Transverse colon (tissue), 4 donors: ENCODE measurements around the gene ADCY1. TPM values are rescaled to one million over a fixed set of nuclear protein-coding genes. Genes with fewer than 3 reads are reported as not detected.

Source experiments
- DNase-seq: peaks from one replicate; pipeline ENCODE4 v3.0.0-alpha.2; 2019
- H3K27ac ChIP-seq, 4 donors: fragments of 200-600 bp; sonication (generic); 2 replicates each; pipeline ENCODE4 v1.5.1; 2016 to 2018; ENCODE audit warnings: inconsistent platforms in 4 of 4
- H3K27me3 ChIP-seq: fragments of 200-600 bp; sonication (generic); 2 replicates; pipeline ENCODE4 v1.5.1; 2017; ENCODE audit warnings: inconsistent platforms
- H3K36me3 ChIP-seq, 4 donors: fragments of 200-600 bp; sonication (generic); 2 replicates each; pipeline ENCODE4 v1.5.1; 2017 to 2019; ENCODE audit warnings: inconsistent platforms in 4 of 4
- H3K4me1 ChIP-seq, 4 donors: fragments of 200-600 bp; sonication (generic); 2 replicates each; pipeline ENCODE4 v1.5.1; 2017 to 2020; ENCODE audit warnings: inconsistent platforms in 4 of 4
- H3K4me3 ChIP-seq, 4 donors: fragments of 200-600 bp; sonication (generic); 1 replicate in 1 of 4; 2 replicates in 3 of 4; pipeline versions ENCODE4 v1.5.1 to v1.6.1; 2017 to 2019; ENCODE audit warnings: inconsistent platforms in 4 of 4
- H3K9me3 ChIP-seq, 2 donors: fragments of 200-600 bp; sonication (generic); 2 replicates each; pipeline ENCODE4 v1.5.1; 2017 to 2019; ENCODE audit warnings: inconsistent platforms in 2 of 2
- CTCF ChIP-seq, 5 experiments: fragments of 200-600 bp in 3 of 5; fragments of 450-650 bp in 2 of 5; sonication (generic) in 3 of 5; IDR thresholded peaks; 1 replicate in 2 of 5; 2 replicates in 3 of 5; pipeline ENCODE4 v1.5.1; 2016 to 2017; ENCODE audit warnings: antibody characterized with exemption in 5 of 5, inconsistent platforms in 3 of 5, mild to moderate bottlenecking in 2 of 5, moderate library complexity in 1 of 5
- EP300 ChIP-seq: sonication (generic); formaldehyde crosslinking; IDR thresholded peaks from one replicate; pipeline ENCODE4 v1.6.1; 2017; ENCODE audit warnings: antibody characterized with exemption, low read depth
- POLR2A ChIP-seq: fragments of 450-650 bp; IDR thresholded peaks from one replicate; pipeline ENCODE4 v1.6.1; 2016; ENCODE audit warnings: antibody characterized with exemption, mild to moderate bottlenecking, moderate library complexity
- POLR2AphosphoS5 ChIP-seq, 3 donors: sonication (generic); formaldehyde crosslinking; IDR thresholded peaks; one replicate each; pipeline ENCODE4 v1.6.1; 2016; ENCODE audit warnings: antibody characterized with exemption in 3 of 3
- WGBS, 2 donors: methylation state at CpG; one replicate each; pipeline ENCODE4 v1.1.5; 2018; ENCODE audit warnings: low coverage in 1 of 2; 5-methylcytosine and 5-hydroxymethylcytosine counted together
- in situ Hi-C, 4 donors: fragments of 200-750 bp; cut with MboI; loops; one replicate each; pipeline versions ENCODE4 v1.15.0 to v1.15.1; 2017; ENCODE audit warnings: low sequenced_read_pairs in 3 of 4, low pct_ligation_motif_present in 1 of 4, low pct_unique_long_range_greater_than_20kb in 1 of 4
- intact Hi-C: fragments of 100-400 bp; cut with DNase I; formaldehyde crosslinking; loops from one replicate; pipeline ENCODE4 v1.15.1; 2023; ENCODE audit warnings: low total_unique reads
- total RNA-seq, 4 donors: library from RNA; depleted of rRNA; stranded (reverse); fragments of >200 nt; gene quantifications; one replicate each; pipeline ENCODE4 v1.1.0, GENCODE V29; 2016

Gene ADCY1
- total RNA-seq, 4 donors from 2014 or later = 0.16 to 0.41 TPM; not detected in 2

DNA sequence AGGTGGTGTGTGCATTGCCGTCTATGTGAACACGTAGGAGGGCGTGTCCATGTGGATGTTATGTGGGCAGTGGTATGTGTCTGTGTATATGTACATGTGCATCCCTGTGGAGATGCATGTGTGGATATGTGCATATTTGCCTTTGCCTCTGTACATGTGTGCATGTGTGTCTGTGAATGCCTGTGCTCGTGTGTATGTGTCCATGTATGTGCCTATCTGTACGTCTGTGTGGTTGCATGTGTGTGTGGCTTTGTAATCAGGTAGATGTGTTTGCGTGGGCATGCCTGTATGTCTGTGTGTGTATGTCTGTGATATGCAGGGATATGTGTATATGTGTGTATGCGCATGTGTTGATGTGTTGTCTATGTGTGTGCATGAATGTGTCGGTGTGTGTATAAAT lies 19.7 kb downstream of the ADCY1 start:
- DNase-seq = no peak
- intact Hi-C loops = no loop called here
- Histone ChIP-seq H3K27ac (no peak overlapping the region), H3K4me1 (no peaks in the 10 kb centered on the region), H3K36me3 (no peaks in the 10 kb centered on the region), H3K27me3 (no peaks in the 10 kb centered on the region), H3K9me3 (no peaks in the 10 kb centered on the region), H3K4me3 (no peak overlapping the region)
- no peak for TF ChIP-seq POLR2A
- 89 to 100% methylated on average over 4 to 8 of the region's 8 CpGs for WGBS, 2 donors
- in situ Hi-C loops = no loop called here

GRCh38 chr7:45594745-45595535 lies 20.8 kb downstream of the ADCY1 start:
- 74 to 77% methylated on average over 4 to 7 of the region's 7 CpGs for WGBS, 2 donors
- DNase-seq = no peak
- no peaks in the 10 kb centered on the region for H3K27me3 ChIP-seq
- TF ChIP-seq POLR2A (no peak), CTCF (IDR thresholded peaks at IDR 0.05) (no peak), POLR2AphosphoS5 (IDR thresholded peaks at IDR 0.05) (no peak), EP300 (no peak)
- no peaks in the 10 kb centered on the region for H3K9me3 ChIP-seq
- H3K36me3 ChIP-seq = no peaks in the 10 kb centered on the region
- H3K27ac ChIP-seq = no peak overlapping the region
- no peaks in the 10 kb centered on the region for H3K4me1 ChIP-seq
- intact Hi-C loops = no loop called here
- no peak overlapping the region for H3K4me3 ChIP-seq
- in situ Hi-C loops = no loop called here

DNA sequence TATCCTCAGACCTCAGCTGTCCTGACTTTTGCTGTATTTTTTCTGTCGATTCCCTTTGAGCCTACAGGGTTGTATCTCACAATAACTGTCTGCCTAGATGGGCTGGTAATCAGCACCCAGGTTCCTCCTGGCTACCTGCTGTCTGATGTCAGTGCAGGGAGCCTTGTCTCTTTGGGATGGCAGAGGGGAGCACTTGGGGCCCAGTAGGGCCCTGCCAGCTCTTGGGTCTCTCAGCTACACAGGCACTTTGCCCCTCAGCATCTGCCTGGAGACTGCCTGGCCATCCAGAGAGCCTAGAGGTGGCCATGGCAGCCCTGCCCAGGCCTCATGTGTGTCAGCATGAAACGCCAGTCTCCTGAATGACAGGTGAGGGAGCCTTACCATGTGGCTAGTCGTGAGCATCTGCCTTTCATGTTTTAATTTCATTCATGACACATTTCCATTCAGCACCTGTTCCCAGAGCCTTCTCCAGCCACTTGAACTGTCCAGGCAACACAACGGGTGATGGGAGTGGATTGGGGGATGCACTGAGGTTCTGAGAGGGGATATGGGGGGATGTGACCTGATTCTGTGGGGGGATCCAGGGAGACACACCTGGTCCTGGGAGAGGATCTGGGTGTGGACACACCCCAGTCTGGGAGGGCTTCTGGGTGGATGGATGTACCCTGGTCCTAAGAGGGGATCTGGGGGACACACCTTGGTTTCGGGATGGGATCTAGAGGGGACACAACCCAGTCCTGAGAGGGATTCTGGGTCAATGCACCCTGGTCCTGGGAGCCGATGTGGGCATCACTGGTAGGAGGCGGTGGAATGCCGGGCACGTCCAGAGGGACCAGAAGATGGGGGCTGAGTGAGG lies 21.9 kb downstream of the ADCY1 start:
- Histone ChIP-seq H3K4me3 (no peak overlapping the region), H3K27me3 (no peaks in the 10 kb centered on the region), H3K27ac (no peak overlapping the region), H3K9me3 (no peaks in the 10 kb centered on the region), H3K36me3 (no peaks in the 10 kb centered on the region), H3K4me1 (no peaks in the 10 kb centered on the region)
- in situ Hi-C loops = no loop called here
- intact Hi-C loops = no loop called here
- 91 to 94% methylated on average over 3 to 9 of the region's 9 CpGs for WGBS, 2 donors
- no peak for TF ChIP-seq EP300
- TF ChIP-seq POLR2AphosphoS5 (IDR thresholded peaks at IDR 0.05) = no peak
- TF ChIP-seq POLR2A = no peak
- TF ChIP-seq CTCF (IDR thresholded peaks at IDR 0.05) = no peak
- DNase-seq = no peak

GRCh38 chr7:45596665-45597095 lies 22.5 kb downstream of the ADCY1 start:
- in situ Hi-C loops = no loop called here
- 93 to 95% methylated on average over 3 to 7 of the region's 7 CpGs for WGBS, 2 donors
- H3K4me1 ChIP-seq = no peaks in the 10 kb centered on the region
- no peak for TF ChIP-seq CTCF (IDR thresholded peaks at IDR 0.05)
- TF ChIP-seq POLR2A = no peak
- TF ChIP-seq EP300 = no peak
- no peak for TF ChIP-seq POLR2AphosphoS5 (IDR thresholded peaks at IDR 0.05)
- no peak overlapping the region for H3K4me3 ChIP-seq
- no peaks in the 10 kb centered on the region for H3K27me3 ChIP-seq
- DNase-seq = no peak
- H3K36me3 ChIP-seq = no peaks in the 10 kb centered on the region
- no peaks in the 10 kb centered on the region for H3K9me3 ChIP-seq
- no peak overlapping the region for H3K27ac ChIP-seq
- intact Hi-C loops = no loop called here
